Hepatocyte (in vitro differentiated cells): Measurements from ENCODE around the gene MYO3A. TPM values are rescaled to one million over a fixed set of nuclear protein-coding genes. Genes with fewer than 3 reads are reported as not detected.

ENCODE experiments used
- DNase-seq: peaks from one replicate; pipeline ENCODE4 v3.0.0-alpha.2; 2016; ENCODE audit warnings: low spot score
- H2AFZ ChIP-seq: fragments of 200-600 bp; sonication (generic); 2 replicates; pipeline ENCODE4 v1.6.0; 2016; ENCODE audit warnings: antibody characterized with exemption, mild to moderate bottlenecking
- H3K27ac ChIP-seq: fragments of 200-600 bp; sonication (generic); 2 replicates; pipeline ENCODE4 v1.5.1; 2016; ENCODE audit warnings: mild to moderate bottlenecking
- H3K27me3 ChIP-seq: fragments of 200-600 bp; sonication (generic); 2 replicates; pipeline ENCODE4 v1.6.1; 2016
- H3K36me3 ChIP-seq: fragments of 200-600 bp; sonication (generic); replicated peaks from 2 replicates; pipeline ENCODE4 v1.5.1; 2016; ENCODE audit warnings: low read depth; ENCODE audit not compliant: insufficient read depth
- H3K4me1 ChIP-seq: fragments of 200-600 bp; sonication (generic); 2 replicates; pipeline ENCODE4 v1.5.1; 2016; ENCODE audit warnings: mild to moderate bottlenecking, moderate library complexity; ENCODE audit not compliant: insufficient read depth
- H3K4me2 ChIP-seq: fragments of 200-600 bp; sonication (generic); 2 replicates; pipeline ENCODE4 v1.6.0; 2016
- H3K4me3 ChIP-seq: fragments of 200-600 bp; sonication (generic); 2 replicates; pipeline ENCODE4 v1.5.1; 2016; ENCODE audit warnings: mild to moderate bottlenecking
- H3K79me2 ChIP-seq: fragments of 200-600 bp; sonication (generic); 2 replicates; pipeline ENCODE4 v1.6.0; 2017; ENCODE audit warnings: mild to moderate bottlenecking
- H3K9me2 ChIP-seq: fragments of 200-600 bp; sonication (generic); replicated peaks from 2 replicates; pipeline ENCODE4 v1.6.0; 2017; ENCODE audit warnings: mild to moderate bottlenecking; ENCODE audit not compliant: insufficient read depth
- H3K9me3 ChIP-seq: fragments of 200-600 bp; sonication (generic); 2 replicates; pipeline ENCODE4 v1.5.1; 2016; ENCODE audit warnings: low read depth, mild to moderate bottlenecking
- H4K20me1 ChIP-seq: fragments of 200-600 bp; sonication (generic); 2 replicates; pipeline ENCODE4 v1.6.0; 2016; ENCODE audit warnings: mild to moderate bottlenecking; ENCODE audit not compliant: insufficient read depth, poor library complexity, severe bottlenecking
- CTCF ChIP-seq: fragments of 200-600 bp; sonication (generic); IDR thresholded peaks from 2 replicates; pipeline ENCODE4 v1.5.1; 2016; ENCODE audit warnings: antibody characterized with exemption, mild to moderate bottlenecking; ENCODE audit not compliant: poor library complexity
- EZH2 ChIP-seq: fragments of 200-600 bp; sonication (generic); IDR thresholded peaks from 2 replicates; pipeline ENCODE4 v1.6.1; 2016; ENCODE audit warnings: antibody characterized with exemption, mild to moderate bottlenecking, borderline replicate concordance
- EZH2phosphoT487 ChIP-seq: fragments of 200-600 bp; sonication (generic); IDR thresholded peaks from one replicate; pipeline ENCODE4 v1.6.1; 2018; ENCODE audit warnings: antibody characterized with exemption, mild to moderate bottlenecking, low read depth, moderate library complexity; ENCODE audit not compliant: unreplicated experiment, severe bottlenecking
- WGBS: methylation state at CpG from one replicate; pipeline ENCODE4 v1.1.6; 2016; ENCODE audit warnings: low lambda C conversion rate; ENCODE audit errors: missing lambda C conversion rate; 5-methylcytosine and 5-hydroxymethylcytosine counted together
- polyA plus RNA-seq: library from polyadenylated mRNA; unstranded; fragments of >200 nt; fragmentation: Nextera tagmentation; extraction: Ambion mirVana; gene quantifications from 2 replicates; pipeline ENCODE4 v1.2.1, GENCODE V29; 2016
- total RNA-seq: library from RNA; depleted of rRNA; stranded (reverse); fragments of >200 nt; gene quantifications from 2 replicates; pipeline ENCODE4 v1.2.3, GENCODE V29; 2014

MYO3A gene
- total and polyA plus RNA-seq, 2 experiments from 2014 or later: 0.93 to 1.1 TPM

- DNase-seq: no peak
- no peaks in the 10 kb centered on the region for H4K20me1 ChIP-seq
- TF ChIP-seq EZH2phosphoT487 (no peak), CTCF (no peak), EZH2 (no peak)
- 47% methylated on average over 5 of the region's 5 CpGs for WGBS
- no peaks in the 10 kb centered on the region for H3K9me3 ChIP-seq
- H3K36me3 ChIP-seq: no peaks in the 10 kb centered on the region
- no peak overlapping the region for H2AFZ ChIP-seq
- H3K9me2 ChIP-seq: no peaks in the 10 kb centered on the region
- no peak overlapping the region for H3K4me3 ChIP-seq
- H3K27me3 ChIP-seq: peaks cover 4% of the 10 kb centered on the region
- H3K4me1 ChIP-seq: no peaks in the 10 kb centered on the region
- no peaks in the 10 kb centered on the region for H3K79me2 ChIP-seq
- H3K4me2 ChIP-seq: no peak overlapping the region
- no peak overlapping the region for H3K27ac ChIP-seq
Measured at GRCh38 chr10:26242706-26243350, 308.8 kb downstream of the MYO3A start.

GRCh38 chr10:26243351-26243720 is 309.3 kb downstream of the MYO3A start:
- H3K4me2 ChIP-seq: no peak overlapping the region
- no peaks in the 10 kb centered on the region for H3K9me2 ChIP-seq
- H3K27ac ChIP-seq: no peak overlapping the region
- no peak overlapping the region for H3K4me3 ChIP-seq
- no peak overlapping the region for H2AFZ ChIP-seq
- no peaks in the 10 kb centered on the region for H3K4me1 ChIP-seq
- no peaks in the 10 kb centered on the region for H3K36me3 ChIP-seq
- 77% methylated on average over 5 of the region's 5 CpGs for WGBS
- no peaks in the 10 kb centered on the region for H3K79me2 ChIP-seq
- H3K27me3 ChIP-seq: peaks cover 4% of the 10 kb centered on the region
- TF ChIP-seq EZH2 (no peak), CTCF (no peak), EZH2phosphoT487 (no peak)
- H4K20me1 ChIP-seq: no peaks in the 10 kb centered on the region
- DNase-seq: no peak
- H3K9me3 ChIP-seq: no peaks in the 10 kb centered on the region

GRCh38 chr10:26249681-26250080 is 315.7 kb downstream of the MYO3A start:
- Histone ChIP-seq H3K36me3 (no peaks in the 10 kb centered on the region), H3K27me3 (no peaks in the 10 kb centered on the region), H3K27ac (no peak overlapping the region), H2AFZ (no peak overlapping the region), H3K9me2 (no peaks in the 10 kb centered on the region), H3K4me3 (no peak overlapping the region), H3K79me2 (no peaks in the 10 kb centered on the region), H3K9me3 (no peaks in the 10 kb centered on the region), H3K4me1 (no peaks in the 10 kb centered on the region), H3K4me2 (no peak overlapping the region), H4K20me1 (no peaks in the 10 kb centered on the region)
- TF ChIP-seq EZH2phosphoT487 (no peak), EZH2 (no peak), CTCF (no peak)
- DNase-seq: no peak
- WGBS: 95% methylated on average over 6 of the region's 6 CpGs

- Histone ChIP-seq H3K4me3 (no peak overlapping the region), H4K20me1 (no peaks in the 10 kb centered on the region), H3K9me3 (no peaks in the 10 kb centered on the region), H3K36me3 (no peaks in the 10 kb centered on the region), H3K79me2 (no peaks in the 10 kb centered on the region), H2AFZ (no peak overlapping the region), H3K27ac (no peak overlapping the region), H3K4me1 (no peaks in the 10 kb centered on the region), H3K27me3 (no peaks in the 10 kb centered on the region), H3K4me2 (no peak overlapping the region), H3K9me2 (no peaks in the 10 kb centered on the region)
- DNase-seq: no peak
- 86% methylated on average over 6 of the region's 6 CpGs for WGBS
- TF ChIP-seq EZH2phosphoT487 (no peak), EZH2 (no peak), CTCF (no peak)
Measured at GRCh38 chr10:26251925-26252324, 317.9 kb downstream of the MYO3A start.
